Mesothelial cell of epicardium (in vitro differentiated cells): ENCODE data around the gene SAMD11. TPM values are rescaled to one million over a fixed set of nuclear protein-coding genes. Genes with fewer than 3 reads are reported as not detected.

Source experiments
- DNase-seq, 2 experiments: peaks; one replicate each; pipeline ENCODE4 v3.0.0; 2021; ENCODE audit warnings: low spot score in 2 of 2; ENCODE audit not compliant: unreplicated experiment in 2 of 2
- H3K27ac Mint-ChIP-seq: 2 replicates; pipeline ENCODE4 v1.8.0; 2021; ENCODE audit warnings: mixed read lengths
- H3K27me3 Mint-ChIP-seq: 2 replicates; pipeline ENCODE4 v1.8.0; 2021; ENCODE audit warnings: low read depth, mixed read lengths
- H3K36me3 Mint-ChIP-seq: 2 replicates; pipeline ENCODE4 v1.8.0; 2021; ENCODE audit warnings: mixed read lengths
- H3K4me1 Mint-ChIP-seq: 2 replicates; pipeline ENCODE4 v1.8.0; 2021; ENCODE audit warnings: mixed read lengths
- H3K4me3 Mint-ChIP-seq: 2 replicates; pipeline ENCODE4 v1.8.0; 2021; ENCODE audit warnings: mild to moderate bottlenecking, moderate library complexity, mixed read lengths
- H3K9me3 Mint-ChIP-seq: 2 replicates; pipeline ENCODE4 v1.8.0; 2021; ENCODE audit warnings: mixed read lengths
- total RNA-seq: library from RNA; stranded (reverse); gene quantifications from 3 replicates; pipeline ENCODE4 v1.2.1, GENCODE V29; 2021
- TF ChIP-seq, protein P1 (sequence below): fragments of 200-600 bp; sonication (generic); IDR thresholded peaks from one replicate; pipeline ENCODE4 v1.5.0; 2021; ENCODE audit warnings: antibody characterized with exemption; ENCODE audit not compliant: unreplicated experiment

SAMD11 gene
- total RNA-seq, 1 donor from 2014 or later, result 313 TPM

- Mint-ChIP-seq H3K4me1 (peaks cover 29% of the 10 kb centered on the region), H3K4me3 (peak overlapping the region; percentile 78), H3K27ac (peak overlapping the region; percentile 82), H3K9me3 (no peaks in the 10 kb centered on the region), H3K27me3 (peaks cover 11% of the 10 kb centered on the region), H3K36me3 (peaks cover 4% of the 10 kb centered on the region)
- TF ChIP-seq, protein P1, sequence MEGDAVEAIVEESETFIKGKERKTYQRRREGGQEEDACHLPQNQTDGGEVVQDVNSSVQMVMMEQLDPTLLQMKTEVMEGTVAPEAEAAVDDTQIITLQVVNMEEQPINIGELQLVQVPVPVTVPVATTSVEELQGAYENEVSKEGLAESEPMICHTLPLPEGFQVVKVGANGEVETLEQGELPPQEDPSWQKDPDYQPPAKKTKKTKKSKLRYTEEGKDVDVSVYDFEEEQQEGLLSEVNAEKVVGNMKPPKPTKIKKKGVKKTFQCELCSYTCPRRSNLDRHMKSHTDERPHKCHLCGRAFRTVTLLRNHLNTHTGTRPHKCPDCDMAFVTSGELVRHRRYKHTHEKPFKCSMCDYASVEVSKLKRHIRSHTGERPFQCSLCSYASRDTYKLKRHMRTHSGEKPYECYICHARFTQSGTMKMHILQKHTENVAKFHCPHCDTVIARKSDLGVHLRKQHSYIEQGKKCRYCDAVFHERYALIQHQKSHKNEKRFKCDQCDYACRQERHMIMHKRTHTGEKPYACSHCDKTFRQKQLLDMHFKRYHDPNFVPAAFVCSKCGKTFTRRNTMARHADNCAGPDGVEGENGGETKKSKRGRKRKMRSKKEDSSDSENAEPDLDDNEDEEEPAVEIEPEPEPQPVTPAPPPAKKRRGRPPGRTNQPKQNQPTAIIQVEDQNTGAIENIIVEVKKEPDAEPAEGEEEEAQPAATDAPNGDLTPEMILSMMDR, result no peak
- DNase-seq, result peak in 1 of 2 experiments; percentile 40
These were observed 18.5 kb upstream of the SAMD11 start for GRCh38 chr1:905071-905749.

DNA sequence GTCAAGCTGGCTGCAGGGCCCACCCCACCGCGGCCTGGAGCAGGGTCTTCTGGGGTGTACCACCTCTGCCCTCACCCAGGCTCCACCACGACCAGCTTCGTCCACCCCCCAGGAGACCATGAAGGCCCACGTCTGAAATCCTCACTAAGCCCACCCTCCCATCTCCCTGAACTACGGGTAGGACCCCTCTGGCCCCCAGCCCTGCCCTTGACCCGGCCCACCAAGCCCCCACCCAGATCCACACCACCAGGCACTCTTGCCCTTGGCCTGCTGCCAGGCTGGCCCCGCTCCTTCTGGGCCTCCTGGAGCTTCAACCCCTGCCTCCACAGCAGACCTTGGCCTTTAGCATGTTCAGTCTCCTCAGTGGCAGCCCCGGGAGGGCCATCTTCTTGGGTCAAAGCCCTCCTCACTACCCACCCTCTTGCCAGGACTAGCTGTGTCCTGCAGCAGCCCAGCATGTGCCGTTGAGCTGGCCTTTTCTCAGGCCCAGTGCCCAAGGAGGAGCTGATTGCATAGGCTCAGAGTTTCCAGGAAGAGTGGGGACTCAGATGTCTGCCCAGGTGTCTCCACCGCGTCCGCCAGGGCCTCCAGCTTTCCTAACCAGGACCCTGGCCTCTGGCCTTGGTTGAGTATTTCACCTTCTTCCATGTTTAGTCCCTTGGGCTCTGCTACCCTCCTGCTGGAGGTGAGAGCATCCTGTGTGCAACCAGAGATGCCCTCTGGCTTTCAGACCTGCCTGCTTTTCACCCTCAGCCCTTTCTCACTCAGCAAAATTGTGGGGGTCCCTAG lies 17.7 kb upstream of the SAMD11 start:
- TF ChIP-seq, protein P1, result no peak
- peaks cover 4% of the 10 kb centered on the region for H3K27me3 Mint-ChIP-seq

DNA sequence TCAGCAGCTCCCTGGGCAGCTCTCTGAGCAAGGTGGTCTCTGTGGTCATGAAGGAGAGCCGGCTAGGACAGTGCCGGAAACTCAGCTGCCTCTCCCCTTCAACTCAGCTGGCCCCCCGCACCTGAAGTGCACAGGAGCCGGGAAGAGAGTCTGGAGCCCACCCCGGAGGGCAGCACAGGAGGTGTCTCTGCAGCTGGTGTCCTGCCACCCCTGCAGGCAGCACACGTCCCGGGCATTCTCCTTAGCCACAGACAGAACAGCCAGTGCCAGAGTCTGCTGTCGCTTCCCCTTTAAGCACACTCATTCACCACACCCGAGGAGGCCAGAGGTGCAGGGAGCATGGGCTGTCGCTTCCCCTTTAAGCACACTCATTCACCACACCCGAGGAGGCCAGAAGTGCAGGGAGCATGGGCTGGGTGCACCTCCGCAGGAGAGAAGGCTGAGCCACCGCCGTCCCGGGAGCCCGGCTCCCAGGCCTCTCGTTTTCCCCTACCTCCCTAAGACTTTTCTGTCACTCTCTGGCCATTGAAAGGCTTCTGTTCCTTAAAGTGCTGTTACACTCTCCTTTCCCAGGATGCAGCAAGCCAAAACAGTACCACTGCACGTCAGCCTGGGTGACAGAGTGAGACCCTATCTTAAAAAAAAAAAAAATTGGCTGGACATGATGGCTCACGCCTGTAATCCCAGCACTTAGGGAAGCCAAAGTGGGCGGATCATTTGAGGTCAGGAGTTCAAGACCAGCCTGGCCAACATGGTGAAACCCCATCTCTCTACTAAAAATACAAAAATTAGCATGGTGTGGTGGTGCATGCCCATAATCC lies 16.9 kb upstream of the SAMD11 start:
- DNase-seq, result no peak
- Mint-ChIP-seq H3K27me3 (peaks cover 1% of the 10 kb centered on the region), H3K36me3 (peaks cover 4% of the 10 kb centered on the region), H3K9me3 (no peaks in the 10 kb centered on the region), H3K27ac (no peak overlapping the region), H3K4me1 (peaks cover 45% of the 10 kb centered on the region), H3K4me3 (peak overlapping the region; percentile 78)
- TF ChIP-seq, protein P1, result no peak

More for the DNA sequence above, 17.7 kb upstream of the SAMD11 start:
- H3K4me3 Mint-ChIP-seq, result peak overlapping the region; percentile 78
- peaks cover 37% of the 10 kb centered on the region for H3K4me1 Mint-ChIP-seq
- H3K27ac Mint-ChIP-seq, result no peak overlapping the region
- DNase-seq, result peak in 1 of 2 experiments; percentile 29
- H3K36me3 Mint-ChIP-seq, result peaks cover 4% of the 10 kb centered on the region
- no peaks in the 10 kb centered on the region for H3K9me3 Mint-ChIP-seq

GRCh38 chr1:907611-908451 lies 15.9 kb upstream of the SAMD11 start:
- Mint-ChIP-seq H3K36me3 (peaks cover 4% of the 10 kb centered on the region), H3K27ac (peak overlapping the region; percentile 39), H3K9me3 (no peaks in the 10 kb centered on the region), H3K4me3 (peak overlapping the region; percentile 8), H3K27me3 (peaks cover 7% of the 10 kb centered on the region), H3K4me1 (peaks cover 54% of the 10 kb centered on the region)
- TF ChIP-seq, protein P1, result no peak
- no peak for DNase-seq

DNA sequence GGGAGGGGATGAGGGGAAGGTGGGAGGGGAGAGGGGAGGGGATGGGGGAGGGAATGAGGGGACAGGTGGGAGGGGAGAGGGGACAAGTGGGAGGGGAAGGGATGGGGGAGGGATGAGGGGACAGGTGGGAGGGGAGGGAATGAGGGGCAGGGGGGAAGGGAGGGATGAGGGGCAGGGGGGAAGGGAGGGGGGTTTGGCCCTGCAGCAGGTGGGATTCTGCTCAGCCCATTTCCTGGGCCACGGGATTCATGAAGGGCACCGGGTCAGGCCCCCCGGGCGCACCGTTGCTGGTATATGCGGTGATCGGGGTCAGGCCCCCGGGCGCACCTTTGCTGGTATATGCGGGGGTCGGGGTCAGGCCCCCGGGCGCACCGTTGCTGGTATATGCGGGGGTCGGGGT lies 15.1 kb upstream of the SAMD11 start:
- H3K4me1 Mint-ChIP-seq, result peaks cover 60% of the 10 kb centered on the region
- H3K27ac Mint-ChIP-seq, result no peak overlapping the region
- TF ChIP-seq, protein P1, result no peak
- no peak overlapping the region for H3K4me3 Mint-ChIP-seq
- H3K9me3 Mint-ChIP-seq, result no peaks in the 10 kb centered on the region
- DNase-seq, result no peak
- peaks cover 7% of the 10 kb centered on the region for H3K27me3 Mint-ChIP-seq
- H3K36me3 Mint-ChIP-seq, result peaks cover 4% of the 10 kb centered on the region
